Retinal pigment epithelial cell (primary cell): Measurements from ENCODE around the gene SCAANT1.

Experiments used
- DNase-seq: peaks from one replicate; pipeline ENCODE4 v3.0.0-alpha.2; 2010; ENCODE audit warnings: low read depth
- H3K4me3 ChIP-seq: 2 replicates; pipeline ENCODE4 v1.5.1; 2011; ENCODE audit warnings: mild to moderate bottlenecking, low read length, control low read depth, moderate library complexity
- CTCF ChIP-seq: conservative IDR thresholded peaks from 2 replicates; pipeline ENCODE4 v1.5.1; 2011; ENCODE audit warnings: low read depth, low read length, control low read depth, inconsistent platforms

SCAANT1 gene

GRCh38 chr3:63874769-63875168, 37.4 kb downstream of the SCAANT1 start:
- DNase-seq = no peak
- H3K4me3 ChIP-seq = no peak overlapping the region
- TF ChIP-seq CTCF = no peak

DNA sequence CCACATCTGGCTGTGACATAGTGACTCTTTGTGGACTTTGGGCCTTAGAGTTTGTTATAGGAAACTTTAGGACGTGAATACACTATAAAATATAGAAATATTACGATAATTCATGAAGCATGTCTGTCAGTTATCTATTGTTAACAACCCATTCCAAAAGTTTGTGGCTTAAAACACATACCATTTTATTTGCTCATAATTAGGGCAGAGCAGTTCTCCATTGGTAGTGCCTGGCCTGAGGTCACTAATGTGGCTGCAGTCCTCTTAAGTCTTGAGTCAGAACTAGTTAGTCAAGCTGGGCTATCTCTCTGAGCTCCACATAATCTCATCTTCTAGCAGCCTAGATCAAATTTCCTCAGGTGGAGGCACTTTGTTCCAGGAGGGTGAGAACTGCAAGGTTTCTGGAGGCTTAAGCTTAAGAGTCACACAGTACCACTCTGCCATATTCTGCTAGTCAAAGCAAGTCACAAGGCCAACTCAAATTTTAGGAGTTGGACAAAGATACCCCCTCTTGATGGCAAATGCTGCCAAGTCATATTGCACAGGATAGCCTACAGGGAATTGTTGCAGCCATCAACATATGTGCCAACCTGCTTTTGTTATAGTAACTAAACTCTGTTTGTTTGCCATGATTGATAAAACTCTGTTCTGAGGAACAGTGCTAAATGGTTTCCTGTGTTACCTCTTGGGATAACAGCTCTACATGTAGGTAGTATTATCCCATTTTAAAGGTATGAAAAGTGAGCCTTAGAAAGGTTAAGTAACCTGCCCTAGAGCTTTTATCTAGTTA, 39.9 kb downstream of the SCAANT1 start:
- no peak overlapping the region for H3K4me3 ChIP-seq
- DNase-seq = peak; percentile 39
- TF ChIP-seq CTCF = no peak

GRCh38 chr3:63870615-63871005, 41.6 kb downstream of the SCAANT1 start:
- no peak for TF ChIP-seq CTCF
- H3K4me3 ChIP-seq = no peak overlapping the region
- DNase-seq = no peak

- H3K4me3 ChIP-seq = no peak overlapping the region
- TF ChIP-seq CTCF = no peak
- no peak for DNase-seq
These were observed 42.1 kb downstream of the SCAANT1 start for GRCh38 chr3:63869940-63870614.

- H3K4me3 ChIP-seq = no peak overlapping the region
- DNase-seq = no peak
- TF ChIP-seq CTCF = no peak
These were observed 45.0 kb downstream of the SCAANT1 start for GRCh38 chr3:63867225-63867624.

DNA sequence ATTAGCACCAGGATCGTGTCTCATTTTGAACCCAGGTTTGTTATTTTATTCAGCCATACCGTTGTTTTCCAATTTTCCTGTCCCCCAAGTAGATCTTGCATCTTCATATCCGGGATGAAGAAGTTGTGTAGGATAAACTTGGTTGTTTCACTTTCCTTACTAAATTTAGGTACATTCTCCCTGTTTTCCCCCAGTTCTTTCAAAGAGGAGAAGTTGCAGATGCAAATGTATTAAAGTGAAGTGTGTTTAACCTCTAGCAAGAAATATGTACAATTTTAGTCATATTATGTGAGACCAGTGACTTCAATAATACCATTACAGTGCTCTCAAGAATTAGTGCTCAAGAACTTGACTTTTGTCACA, 47.2 kb downstream of the SCAANT1 start:
- TF ChIP-seq CTCF = no peak
- H3K4me3 ChIP-seq = peak overlapping the region; percentile 68
- DNase-seq = no peak
